Measurements from ENCODE around the gene OARD1.

OARD1 gene

GRCh38 chr6:41075651-41076626, 3.8 kb upstream of the OARD1 start:
- no peak overlapping the region for H3K4me3 ChIP-seq (ENCODE audit: low read length)
- no peak for TF ChIP-seq CTCF (IDR thresholded peaks at IDR 0.05; ENCODE audit: insufficient read depth, low read depth, low read length, missing control alignments)
- DNase-seq (ENCODE audit: low read depth), result no peak

- DNase-seq (ENCODE audit: low read depth), result peak; percentile 21
- H3K4me3 ChIP-seq (ENCODE audit: low read length), result peak overlapping the region; percentile 81
- no peak for TF ChIP-seq CTCF (IDR thresholded peaks at IDR 0.05; ENCODE audit: insufficient read depth, low read depth, low read length, missing control alignments)
Observed at GRCh38 chr6:41074692-41075436, 2.7 kb upstream of the OARD1 start.

- peak; percentile 13 for DNase-seq (ENCODE audit: low read depth)
- peak overlapping the region; percentile 81 for H3K4me3 ChIP-seq (ENCODE audit: low read length)
- peak; percentile 2 for TF ChIP-seq CTCF (IDR thresholded peaks at IDR 0.05; ENCODE audit: insufficient read depth, low read depth, low read length, missing control alignments)
Observed at GRCh38 chr6:41073968-41074691, 2.0 kb upstream of the OARD1 start.

- TF ChIP-seq CTCF (IDR thresholded peaks at IDR 0.05; ENCODE audit: insufficient read depth, low read depth, low read length, missing control alignments), result no peak
- peak; percentile 84 for DNase-seq (ENCODE audit: low read depth)
- H3K4me3 ChIP-seq (ENCODE audit: low read length), result peak overlapping the region; percentile 81
Observed at GRCh38 chr6:41073203-41073967, 1.2 kb upstream of the OARD1 start.

- no peak for TF ChIP-seq CTCF (IDR thresholded peaks at IDR 0.05; ENCODE audit: insufficient read depth, low read depth, low read length, missing control alignments)
- no peak for DNase-seq (ENCODE audit: low read depth)
Observed at GRCh38 chr6:41072836-41073202, 663 bp upstream of the OARD1 start, which contains the start of gene NFYA. Gene NFYA (plus strand): TSS chr6:41072974. CDS start chr6:41079090, 6,116 bp downstream.

GRCh38 chr6:41071501-41071922, 644 bp downstream of the OARD1 start:
- no peak for DNase-seq (ENCODE audit: low read depth)
- TF ChIP-seq CTCF (IDR thresholded peaks at IDR 0.05; ENCODE audit: insufficient read depth, low read depth, low read length, missing control alignments), result peak; percentile 14
- peak overlapping the region; percentile 81 for H3K4me3 ChIP-seq (ENCODE audit: low read length)

More at GRCh38 chr6:41072836-41073202, 663 bp upstream of the OARD1 start, which contains the start of gene NFYA:
- H3K4me3 ChIP-seq (ENCODE audit: low read length), result peak within 1 kb of the TSS; percentile 81
